HG02943 (cell line): ENCODE results near the gene TTC21B.

ENCODE experiments used
- ATAC-seq: cut with Tn5 transposase; IDR thresholded peaks from one replicate; pipeline ENCODE4 v1.9.1; 2021; ENCODE audit warnings: mild to moderate bottlenecking, low read depth, moderate library complexity; ENCODE audit not compliant: unreplicated experiment

Gene TTC21B

DNA sequence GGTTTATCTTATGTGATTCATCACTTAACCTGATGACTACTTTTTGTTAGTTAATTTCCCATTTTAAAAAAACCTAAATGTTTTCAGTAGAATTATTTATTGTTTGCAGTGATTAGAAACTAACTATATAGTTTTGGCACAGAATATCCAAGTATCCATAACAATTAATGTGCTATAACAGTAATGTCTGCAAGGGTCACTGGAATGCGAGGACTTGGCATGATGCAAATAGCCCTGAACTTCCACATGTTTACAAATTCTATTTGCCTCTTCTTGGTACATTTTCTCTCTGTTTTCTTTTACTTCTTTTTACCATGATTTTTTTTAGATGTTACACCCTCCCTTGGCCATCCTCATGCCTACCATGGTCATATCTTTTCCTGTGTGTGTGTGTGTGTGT is 110.2 kb downstream of the TTC21B start:
- no peak for ATAC-seq

DNA sequence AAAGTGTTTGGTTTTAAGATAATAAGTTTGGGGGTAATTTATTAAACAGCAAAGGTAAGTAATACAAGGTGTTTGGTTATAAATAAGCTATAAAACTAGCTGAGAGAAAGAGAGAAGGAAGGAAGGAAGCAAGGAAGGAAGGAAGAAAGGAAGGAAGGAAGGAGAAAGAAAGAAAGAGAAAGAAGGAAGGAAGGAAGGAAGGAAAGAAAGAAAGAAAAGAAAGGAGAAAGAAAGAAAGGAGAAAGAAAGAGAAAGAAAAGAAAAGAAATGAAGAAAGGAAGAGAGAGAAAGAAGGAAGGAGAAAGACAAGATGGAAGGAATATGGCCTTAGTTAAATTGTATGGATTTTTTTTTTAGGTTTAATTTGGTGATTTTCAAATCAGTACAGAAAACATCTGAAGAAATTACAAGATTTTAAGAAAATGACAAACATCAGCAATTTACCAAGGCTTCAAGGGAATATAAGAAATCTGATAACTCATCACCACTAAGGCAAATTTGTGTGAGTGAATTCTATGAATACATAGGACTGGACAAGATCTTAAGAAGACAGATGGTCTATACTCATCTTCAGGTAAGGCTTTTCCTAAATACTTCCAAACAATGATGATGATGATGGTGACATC is 113.1 kb downstream of the TTC21B start:
- no peak for ATAC-seq

DNA sequence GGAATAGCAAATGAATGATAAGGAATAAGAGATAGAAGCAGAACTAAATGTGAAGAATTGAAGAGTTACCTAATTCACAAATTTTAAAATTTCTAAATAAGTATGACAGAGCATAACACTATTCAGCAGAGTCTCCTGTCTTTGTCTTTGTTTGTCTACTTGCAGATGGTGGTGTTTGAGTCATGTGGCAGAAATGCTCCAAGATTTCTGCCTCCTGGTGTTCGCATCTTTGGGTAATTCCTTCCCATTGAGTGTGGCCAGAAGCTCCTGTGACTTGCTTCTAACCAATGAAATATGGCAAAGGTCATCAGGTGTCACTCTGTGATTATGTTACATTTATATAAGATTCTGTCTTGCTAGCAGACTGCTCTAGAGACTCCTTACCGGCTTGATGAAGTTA is 114.0 kb downstream of the TTC21B start:
- no peak for ATAC-seq

DNA sequence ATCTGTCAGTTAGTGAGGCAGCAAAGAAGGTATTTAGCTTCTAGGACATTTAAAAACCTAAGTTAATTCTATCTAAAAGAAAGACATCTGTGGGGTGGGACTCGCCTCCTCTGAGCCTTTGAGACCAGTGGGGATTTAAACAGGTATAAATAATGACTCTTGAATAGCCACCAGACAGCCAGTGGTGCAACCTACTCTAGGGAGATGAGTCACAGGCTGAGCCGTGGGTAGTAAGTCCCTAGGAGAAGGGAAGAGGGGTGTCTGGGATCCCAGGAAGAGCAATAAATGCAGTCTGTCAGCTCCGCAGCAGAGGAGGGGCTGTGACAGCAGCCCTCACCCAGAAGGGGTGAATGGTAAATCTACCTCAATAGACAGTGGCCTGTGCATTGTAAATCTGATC is 116.5 kb downstream of the TTC21B start:
- ATAC-seq, result no peak

DNA sequence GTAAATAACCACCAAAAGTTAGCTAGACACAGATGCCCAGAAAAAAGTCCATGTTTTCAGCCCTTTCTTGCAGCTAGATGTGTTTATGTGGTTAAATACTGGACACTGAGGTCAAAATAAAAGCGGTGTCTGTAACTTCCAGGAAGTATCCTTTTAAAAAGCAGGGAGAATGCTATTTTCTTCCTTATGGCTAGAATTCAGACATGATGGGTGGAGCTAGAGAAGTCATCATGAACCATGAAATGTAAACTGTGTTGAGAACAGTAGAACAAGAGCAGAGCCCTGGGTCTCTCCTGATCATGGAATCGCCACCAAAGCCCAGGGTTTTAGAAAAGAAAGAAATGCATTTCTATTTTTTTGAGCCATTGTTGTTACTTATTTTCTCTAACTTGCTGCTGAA is 118.2 kb downstream of the TTC21B start:
- ATAC-seq, result no peak

DNA sequence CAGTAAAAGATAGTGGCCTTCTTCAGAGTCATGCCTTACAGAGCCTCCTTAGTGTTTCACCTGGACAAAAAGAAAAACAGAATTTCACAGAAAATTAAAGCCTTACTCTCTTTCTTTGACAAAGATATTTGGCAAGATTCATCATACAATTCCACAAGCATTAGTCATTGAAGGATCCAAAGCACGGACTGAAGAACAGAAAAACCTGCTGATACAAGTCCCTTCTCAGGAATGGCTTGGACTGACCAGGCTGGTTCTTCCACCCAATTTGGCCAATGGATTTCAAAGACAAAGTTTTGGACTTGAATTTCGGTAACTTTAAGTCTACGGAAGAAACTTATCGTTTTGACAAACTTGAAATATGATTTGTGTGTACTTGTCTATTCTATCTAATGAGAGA is 120.4 kb downstream of the TTC21B start:
- no peak for ATAC-seq

DNA sequence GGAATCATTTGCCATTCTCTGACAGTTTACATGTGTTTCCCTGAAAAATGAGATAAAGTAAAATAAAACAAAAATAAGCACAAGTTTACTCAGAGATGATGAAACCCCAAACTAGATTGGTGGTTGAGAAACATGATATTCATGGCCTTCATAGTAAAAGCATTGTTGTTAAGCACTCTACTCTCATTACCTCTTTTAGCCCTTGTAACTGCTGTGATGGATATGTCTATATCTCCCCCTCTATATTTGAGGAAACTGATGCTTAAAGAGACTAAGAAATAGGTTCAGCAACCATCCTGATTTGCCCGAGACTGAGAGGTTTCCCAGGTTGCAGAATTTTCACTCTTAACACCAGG is 125.7 kb downstream of the TTC21B start:
- no peak for ATAC-seq

DNA sequence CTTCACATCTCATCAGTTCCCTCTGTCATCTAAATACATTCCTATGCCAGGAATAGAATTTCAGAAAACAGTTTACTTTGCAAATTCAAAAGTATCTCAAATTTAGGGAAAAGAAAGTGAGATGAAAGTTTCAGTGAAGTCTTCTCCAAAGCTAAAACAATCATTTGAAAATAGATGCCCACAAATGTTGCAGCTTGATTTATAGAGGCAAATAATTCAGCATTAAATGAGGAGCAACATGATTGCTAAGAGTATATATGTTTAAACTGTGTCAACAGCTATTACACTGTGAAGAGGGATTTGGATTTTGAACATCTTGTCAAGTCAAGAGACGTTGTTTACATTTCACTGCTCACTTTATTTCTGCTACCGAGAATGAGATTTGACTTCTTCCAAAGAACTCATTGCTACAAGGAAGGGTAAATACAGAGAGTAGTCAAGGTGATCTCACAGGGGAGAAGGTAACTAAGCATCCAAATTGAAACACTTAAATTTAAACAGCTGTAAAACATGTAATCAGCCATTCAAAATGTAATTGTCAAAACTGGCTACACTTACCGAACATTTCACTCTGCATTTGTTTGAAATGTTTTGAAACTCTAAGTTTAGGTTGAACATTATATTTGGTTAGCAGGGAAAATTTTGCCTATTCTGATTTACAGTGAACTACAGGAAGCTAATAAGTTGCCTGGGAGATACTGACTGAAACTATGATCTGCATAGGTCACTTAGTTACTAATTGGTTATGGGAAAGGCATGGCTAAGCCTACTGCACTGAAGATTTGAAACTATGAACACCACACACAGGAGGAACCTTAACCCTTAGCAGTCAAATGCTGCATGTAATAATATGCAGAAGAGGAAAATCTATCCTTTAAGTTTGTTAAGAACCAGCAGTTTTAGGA is 126.3 kb downstream of the TTC21B start:
- ATAC-seq, result no peak

DNA sequence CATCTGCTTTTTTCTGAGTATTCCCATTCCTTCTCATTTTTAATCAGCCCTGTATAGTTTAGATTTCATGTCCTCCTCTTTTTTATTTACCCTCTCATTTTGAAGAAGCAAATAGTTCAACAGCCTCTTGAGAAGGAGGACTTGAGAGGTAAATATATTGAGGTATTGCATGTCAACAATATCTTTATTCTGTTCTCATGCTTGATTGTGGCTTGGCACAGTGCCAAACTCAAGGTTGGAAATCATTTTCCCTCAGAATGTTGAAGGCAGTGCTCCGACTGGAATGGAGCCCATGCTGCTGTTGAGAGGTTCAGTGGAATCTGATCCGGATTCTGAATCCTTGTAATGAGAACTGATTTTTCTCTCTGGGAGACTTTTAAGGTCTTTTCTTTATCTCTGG is 128.5 kb downstream of the TTC21B start:
- no peak for ATAC-seq
